ENCODE data around the gene RNF144A. TPM values are rescaled to one million over a fixed set of nuclear protein-coding genes. Genes with fewer than 3 reads are reported as not detected.

RNF144A gene
- polyA plus RNA-seq, 1 experiment: 0.24 TPM

DNA sequence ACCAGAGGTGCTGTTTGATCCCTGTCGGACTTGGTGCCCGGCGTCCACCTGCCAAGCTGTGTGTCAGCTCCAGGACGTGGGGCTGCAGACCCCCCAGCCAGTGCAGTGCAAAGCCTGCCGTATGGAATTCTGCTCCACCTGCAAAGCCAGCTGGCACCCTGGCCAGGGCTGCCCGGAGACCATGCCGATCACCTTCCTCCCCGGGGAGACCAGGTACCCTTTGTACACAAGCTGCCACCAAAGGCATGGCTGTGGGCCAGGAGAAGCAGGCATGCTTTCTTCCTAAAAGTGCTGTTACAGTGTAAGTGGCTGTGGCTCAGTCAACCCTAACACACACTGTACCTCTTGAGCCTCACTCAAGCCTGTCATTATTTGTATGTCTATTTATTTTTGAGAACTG lies 103.3 kb downstream of the RNF144A start:
- H3K4me3 ChIP-seq (ENCODE audit: low read depth, low read length): no peak overlapping the region
- no peaks in the 10 kb centered on the region for H3K27me3 ChIP-seq (ENCODE audit: control insufficient read depth, insufficient read depth, low read length)
- DNase-seq (ENCODE audit: low read depth, low spot score): no peak
- no peak overlapping the region for H3K27ac ChIP-seq (ENCODE audit: low read depth, low read length)
- POLR2A ChIA-PET: no interaction called here
- CTCF ChIA-PET: no interaction called here
- H3K9me3 ChIP-seq (ENCODE audit: control insufficient read depth, insufficient read depth, low read length): no peaks in the 10 kb centered on the region; the same call in 1 of the 2 replicates
- TF ChIP-seq CTCF (IDR thresholded peaks at IDR 0.05; ENCODE audit: low read depth, low read length): no peak

- TF ChIP-seq CTCF (IDR thresholded peaks at IDR 0.05; ENCODE audit: low read depth, low read length): no peak
- POLR2A ChIA-PET: no interaction called here
- no peak for DNase-seq (ENCODE audit: low read depth, low spot score)
- Histone ChIP-seq H3K9me3 (ENCODE audit: control insufficient read depth, insufficient read depth, low read length) (no peaks in the 10 kb centered on the region; the same call in 1 of the 2 replicates), H3K27me3 (ENCODE audit: control insufficient read depth, insufficient read depth, low read length) (no peaks in the 10 kb centered on the region), H3K4me3 (ENCODE audit: low read depth, low read length) (no peak overlapping the region), H3K27ac (ENCODE audit: low read depth, low read length) (no peak overlapping the region)
- CTCF ChIA-PET: no interaction called here
These were observed 103.8 kb downstream of the RNF144A start for GRCh38 chr2:7020939-7021470.

DNA sequence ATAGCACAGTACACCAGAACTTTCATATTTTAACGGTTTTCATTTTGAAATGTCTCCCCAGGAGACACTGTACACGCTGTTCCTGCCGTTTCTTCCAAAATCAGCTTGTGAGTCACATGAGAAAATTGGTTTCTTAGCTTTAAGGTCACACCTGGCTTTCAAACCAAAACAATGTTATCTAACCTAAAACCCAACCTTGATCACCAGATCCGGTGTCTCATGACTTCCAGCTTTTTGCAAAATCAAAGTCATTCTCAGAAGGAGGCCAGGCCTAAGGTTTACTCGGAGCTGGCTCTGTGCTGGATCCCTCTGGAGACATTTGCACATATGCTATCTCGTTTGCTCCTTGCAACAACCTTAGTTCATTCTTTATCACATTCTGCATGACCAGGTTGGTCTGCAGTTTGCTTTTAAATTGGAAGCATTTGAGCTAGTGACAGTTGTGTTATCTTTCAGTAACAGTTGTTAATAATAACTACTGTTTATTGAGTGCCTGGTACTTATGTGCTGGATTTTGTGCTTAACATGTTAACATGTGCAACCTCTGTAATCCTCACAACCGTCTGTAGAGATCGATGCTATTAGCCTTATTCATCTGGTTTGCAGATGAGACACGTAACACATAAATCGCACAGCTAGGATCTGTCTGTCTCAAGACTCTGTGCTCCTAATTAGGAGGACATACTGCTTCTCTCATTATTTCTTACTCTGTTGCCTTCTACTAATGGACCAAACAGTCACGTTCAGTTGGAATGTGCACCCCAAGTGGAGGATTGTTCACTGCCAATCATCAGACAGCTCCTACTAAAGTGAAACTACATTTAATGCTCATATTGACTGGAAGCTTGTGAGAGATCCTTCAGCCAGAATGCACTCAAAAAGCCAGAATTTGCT lies 105.5 kb downstream of the RNF144A start:
- Histone ChIP-seq H3K9me3 (ENCODE audit: control insufficient read depth, insufficient read depth, low read length) (no peaks in the 10 kb centered on the region; the same call in 1 of the 2 replicates), H3K27me3 (ENCODE audit: control insufficient read depth, insufficient read depth, low read length) (no peaks in the 10 kb centered on the region), H3K4me3 (ENCODE audit: low read depth, low read length) (no peak overlapping the region), H3K27ac (ENCODE audit: low read depth, low read length) (no peak overlapping the region)
- ChIA-PET POLR2A (no interaction called here), CTCF (interaction anchor here (0.6 kb wide), 1 partner anchor 22 kb away, joined by 3 read pairs; no protein-coding TSS in a partner anchor)
- DNase-seq (ENCODE audit: low read depth, low spot score): no peak
- no peak for TF ChIP-seq CTCF (IDR thresholded peaks at IDR 0.05; ENCODE audit: low read depth, low read length)

DNA sequence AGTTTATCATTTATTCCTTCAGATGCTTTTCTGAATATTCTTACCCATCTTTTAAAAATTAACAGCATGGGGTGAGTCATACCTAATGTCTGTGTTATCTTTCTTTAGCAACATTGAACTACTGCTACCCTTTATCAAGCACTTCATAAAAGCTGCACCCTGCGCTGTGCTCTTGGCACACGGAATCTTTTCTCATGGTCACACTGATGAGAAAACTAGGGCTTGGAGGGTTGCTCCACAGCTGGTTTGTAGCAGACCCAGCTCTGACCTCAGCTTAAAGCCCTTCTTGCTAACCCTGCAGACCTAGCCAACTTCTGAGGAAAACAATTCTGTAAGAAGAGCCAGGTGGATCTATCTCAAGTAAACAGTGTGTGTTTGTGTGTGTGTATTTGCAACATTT lies 106.3 kb downstream of the RNF144A start:
- CTCF ChIA-PET: no interaction called here
- no peak for TF ChIP-seq CTCF (IDR thresholded peaks at IDR 0.05; ENCODE audit: low read depth, low read length)
- POLR2A ChIA-PET: no interaction called here
- H3K4me3 ChIP-seq (ENCODE audit: low read depth, low read length): no peak overlapping the region
- H3K9me3 ChIP-seq (ENCODE audit: control insufficient read depth, insufficient read depth, low read length): no peaks in the 10 kb centered on the region; the same call in 1 of the 2 replicates
- no peak overlapping the region for H3K27ac ChIP-seq (ENCODE audit: low read depth, low read length)
- no peak for DNase-seq (ENCODE audit: low read depth, low spot score)
- no peaks in the 10 kb centered on the region for H3K27me3 ChIP-seq (ENCODE audit: control insufficient read depth, insufficient read depth, low read length)

- CTCF ChIA-PET: no interaction called here
- Histone ChIP-seq H3K4me3 (ENCODE audit: low read depth, low read length) (no peak overlapping the region), H3K27ac (ENCODE audit: low read depth, low read length) (no peak overlapping the region), H3K27me3 (ENCODE audit: control insufficient read depth, insufficient read depth, low read length) (no peaks in the 10 kb centered on the region), H3K9me3 (ENCODE audit: control insufficient read depth, insufficient read depth, low read length) (no peaks in the 10 kb centered on the region; the same call in 1 of the 2 replicates)
- DNase-seq (ENCODE audit: low read depth, low spot score): no peak
- TF ChIP-seq CTCF (IDR thresholded peaks at IDR 0.05; ENCODE audit: low read depth, low read length): no peak
- POLR2A ChIA-PET: no interaction called here
These were observed 107.0 kb downstream of the RNF144A start for GRCh38 chr2:7024261-7024660.
